Activated CD4-positive, alpha-beta T cell treated with anti-CD3 and anti-CD28 coated beads for 1 hour (primary cell): ENCODE measurements around the gene TM9SF2.
"Not testable (repeated sequence)": the region's sequence is repeated elsewhere in the genome, so short reads cannot be mapped to it uniquely, and the experiment has no call there.

ENCODE experiments used
- DNase-seq: peaks from one replicate; pipeline ENCODE4 v3.0.0-alpha.2; 2020

The TM9SF2 gene

GRCh38 chr13:99540530-99540929, 39.3 kb downstream of the TM9SF2 start:
- DNase-seq, result no peak

GRCh38 chr13:99542788-99543406, 41.6 kb downstream of the TM9SF2 start:
- no peak for DNase-seq

GRCh38 chr13:99545361-99545760, 44.1 kb downstream of the TM9SF2 start:
- no peak for DNase-seq

DNA sequence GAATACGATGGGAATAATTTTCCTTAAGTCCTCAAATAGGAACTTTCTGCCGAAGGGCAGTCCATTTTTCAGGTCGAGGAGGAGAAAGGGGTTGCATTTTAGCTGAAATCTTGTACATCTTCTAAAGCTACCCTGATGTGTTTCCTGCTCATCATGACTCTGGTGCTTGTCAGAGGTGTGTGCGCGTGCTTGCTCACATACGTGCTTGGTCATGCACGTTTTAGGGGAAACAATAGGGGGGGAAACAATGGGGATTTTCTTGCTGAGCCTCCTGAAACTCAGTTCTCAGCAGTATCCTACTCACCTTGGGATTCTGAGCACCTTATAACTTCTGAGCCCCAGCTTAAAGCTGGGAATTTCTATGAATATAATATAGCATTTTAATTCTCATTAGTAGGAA, 44.7 kb downstream of the TM9SF2 start:
- no peak for DNase-seq

- DNase-seq, result no peak
Measured at GRCh38 chr13:99546878-99547277, 45.6 kb downstream of the TM9SF2 start.

- DNase-seq, result no peak
Measured at GRCh38 chr13:99548448-99548847, 47.2 kb downstream of the TM9SF2 start.

DNA sequence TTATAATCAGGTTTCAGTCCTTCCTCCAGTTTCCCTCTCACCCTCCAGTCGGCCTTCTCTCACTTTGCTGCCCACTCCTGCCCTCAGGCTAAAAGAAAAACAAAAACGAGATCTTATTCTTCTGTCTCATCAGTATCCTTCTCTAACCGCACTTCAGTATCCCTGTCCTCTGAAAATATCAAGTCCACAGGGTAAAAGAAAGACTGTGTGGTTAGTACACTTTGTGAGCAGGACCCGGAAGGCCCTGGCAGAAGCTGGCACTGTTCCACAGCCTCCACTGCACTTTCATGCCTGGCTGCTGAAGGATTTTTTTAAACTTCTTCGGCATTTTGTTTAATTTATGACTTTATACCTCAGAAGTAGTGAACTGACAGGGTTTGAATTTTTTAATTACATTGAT, 51.8 kb downstream of the TM9SF2 start:
- no peak for DNase-seq

DNA sequence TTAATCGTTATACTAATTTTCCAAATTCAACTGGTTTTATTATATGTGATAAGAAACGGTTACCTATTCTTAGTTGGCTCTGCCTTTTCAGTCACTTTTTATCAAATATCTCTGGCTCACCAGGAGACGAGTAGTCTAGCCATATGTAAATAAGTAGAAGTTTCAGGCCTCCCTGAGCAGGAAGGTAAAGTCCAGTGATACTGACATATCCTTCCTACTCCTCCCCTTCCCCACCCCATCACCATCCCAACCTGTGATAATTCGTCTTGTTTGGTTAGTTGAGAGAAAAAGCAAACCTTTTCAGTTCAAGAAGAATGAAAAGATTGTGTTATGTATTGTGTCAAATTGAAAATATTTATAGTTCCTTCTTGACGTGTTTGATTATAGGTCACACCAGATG, 53.9 kb downstream of the TM9SF2 start:
- DNase-seq, result no peak

- no peak for DNase-seq
Measured at GRCh38 chr13:99556867-99557443, 55.7 kb downstream of the TM9SF2 start.

GRCh38 chr13:99558570-99559180, 57.4 kb downstream of the TM9SF2 start:
- no peak for DNase-seq

- DNase-seq, result no peak
Measured at GRCh38 chr13:99559560-99559959, 58.3 kb downstream of the TM9SF2 start.

DNA sequence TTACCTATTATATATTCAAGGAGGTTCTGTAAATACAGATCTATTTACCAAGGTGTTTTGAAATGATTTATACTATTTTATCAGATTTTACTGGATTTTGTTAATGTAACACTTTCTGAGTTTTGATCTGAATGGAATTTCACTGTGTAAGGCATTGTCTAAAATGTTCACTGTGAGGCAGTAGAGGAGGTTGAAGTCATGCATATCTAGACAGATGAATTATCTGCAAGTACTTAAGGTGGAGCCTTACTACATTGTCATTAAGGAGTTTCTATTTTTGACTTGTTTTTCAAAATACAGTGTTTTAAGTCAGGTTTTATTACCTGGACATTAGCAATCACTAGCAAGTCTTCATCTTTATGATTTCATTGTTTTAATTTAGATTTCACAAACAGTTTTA, 62.1 kb downstream of the TM9SF2 start:
- no peak for DNase-seq

DNA sequence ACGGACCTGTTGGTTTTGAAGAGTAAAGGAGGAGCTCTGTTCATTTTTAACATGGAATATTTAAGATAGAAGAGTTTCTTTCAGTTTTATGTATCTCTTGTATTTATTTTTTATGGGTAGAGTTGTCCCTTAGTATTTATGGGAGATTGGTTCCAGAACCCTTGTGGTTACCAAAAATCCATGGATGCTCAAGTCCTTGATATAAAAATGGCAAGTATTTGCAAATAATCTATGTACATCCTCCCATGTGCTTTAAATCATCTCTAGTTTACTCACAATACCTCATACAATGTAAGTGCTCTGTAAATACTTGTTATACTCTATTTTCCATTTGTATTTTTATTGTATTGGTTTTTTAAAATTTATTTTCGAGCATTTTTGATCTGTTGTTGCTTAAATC, 63.1 kb downstream of the TM9SF2 start:
- DNase-seq, result no peak

DNA sequence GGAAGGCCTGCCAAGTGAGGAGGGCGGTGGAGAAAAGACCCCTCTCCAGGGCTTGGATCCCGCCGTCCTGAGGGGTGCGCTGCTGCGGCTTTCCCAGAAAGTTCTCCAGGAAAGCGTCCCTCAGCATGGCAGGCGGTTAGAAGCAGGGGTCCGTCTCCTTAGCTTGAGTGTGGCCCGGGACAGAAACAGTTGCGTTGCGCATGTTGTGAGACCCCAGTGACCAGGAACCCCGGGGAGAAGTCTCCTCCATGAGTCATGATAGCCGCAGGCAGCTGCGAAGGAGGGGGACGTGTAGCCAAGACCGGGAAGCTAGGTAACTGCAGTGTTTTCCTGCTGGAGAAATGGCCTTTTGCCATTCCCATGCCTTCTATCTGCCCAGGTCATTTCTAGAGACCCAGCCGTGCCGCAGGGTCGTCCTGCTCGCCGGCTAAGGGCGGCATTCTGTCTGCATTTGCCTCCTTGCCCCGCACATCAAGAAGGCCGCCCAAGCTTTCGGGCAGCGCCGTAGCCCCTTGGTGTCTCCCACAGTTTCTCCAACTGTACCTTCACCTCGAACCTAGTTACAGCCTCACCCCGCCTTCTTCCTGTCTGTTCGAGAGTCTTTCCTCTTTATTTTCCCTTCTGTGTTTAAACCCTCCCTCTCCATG, 64.3 kb downstream of the TM9SF2 start:
- DNase-seq, result no peak

DNA sequence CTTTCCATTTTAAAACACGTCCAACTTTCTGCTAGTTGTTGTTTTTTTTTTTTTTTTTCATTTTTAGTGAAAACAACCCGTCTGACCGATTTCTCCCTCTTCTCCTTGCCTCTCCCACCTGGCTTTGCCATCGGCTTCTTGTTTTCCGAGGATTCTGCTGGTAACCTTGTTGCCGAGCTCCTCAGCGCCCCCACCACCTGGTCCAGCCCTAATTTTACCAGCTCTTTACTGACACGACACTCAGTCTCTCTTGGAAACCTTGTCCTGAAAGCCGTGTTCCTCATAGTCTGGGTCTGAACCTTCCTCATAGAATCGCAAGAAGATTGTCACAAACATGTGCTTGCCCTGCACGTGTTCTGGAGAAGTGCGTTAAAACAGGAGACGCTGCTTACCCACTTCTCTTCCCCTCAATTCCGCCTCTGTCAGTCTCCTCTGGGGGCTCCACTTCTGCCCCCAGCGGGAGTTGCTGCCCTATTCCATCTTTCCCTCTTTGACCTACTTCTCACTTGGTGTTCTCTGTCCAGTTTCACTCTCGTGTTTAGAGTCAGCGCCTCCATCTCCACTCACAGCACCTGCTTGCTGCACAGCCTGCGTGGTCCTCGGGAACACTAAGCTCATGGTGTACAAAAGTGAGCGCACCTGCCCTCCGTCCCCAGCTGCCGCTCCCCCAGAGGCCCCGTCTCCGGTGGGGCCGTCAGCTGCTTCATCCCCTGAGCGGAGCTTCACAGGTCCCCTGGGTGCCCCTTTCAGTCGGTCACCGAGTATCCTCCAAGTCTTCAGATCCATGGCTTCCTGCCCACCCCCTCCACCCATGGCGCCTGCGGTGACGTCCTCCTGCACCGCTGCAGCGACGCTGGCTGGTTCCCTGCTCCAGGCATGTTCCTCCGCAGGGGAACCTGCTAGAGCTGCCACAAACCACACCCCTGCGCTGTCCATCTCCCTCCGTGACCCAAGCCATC, 65.1 kb downstream of the TM9SF2 start:
- DNase-seq, result no peak

DNA sequence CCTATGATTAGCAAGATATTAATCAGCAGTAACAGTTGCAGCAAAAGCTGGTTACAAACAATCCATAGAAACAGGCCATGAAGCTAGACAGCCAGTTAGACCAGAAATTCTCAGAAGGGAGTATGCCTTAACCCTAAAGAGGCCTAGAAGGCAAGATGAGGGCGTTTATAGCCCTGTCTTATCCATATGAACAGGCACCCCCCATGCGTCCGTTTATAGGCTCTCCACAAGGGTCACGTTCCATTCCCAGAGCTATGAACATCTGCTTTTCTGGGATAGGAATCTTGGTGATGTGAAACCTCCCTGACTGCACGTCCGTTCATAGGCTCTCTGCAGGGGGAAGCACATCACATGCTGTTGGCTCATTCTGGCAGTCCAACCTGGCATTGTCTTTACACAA, 67.6 kb downstream of the TM9SF2 start:
- DNase-seq, result not testable (repeated sequence)

DNA sequence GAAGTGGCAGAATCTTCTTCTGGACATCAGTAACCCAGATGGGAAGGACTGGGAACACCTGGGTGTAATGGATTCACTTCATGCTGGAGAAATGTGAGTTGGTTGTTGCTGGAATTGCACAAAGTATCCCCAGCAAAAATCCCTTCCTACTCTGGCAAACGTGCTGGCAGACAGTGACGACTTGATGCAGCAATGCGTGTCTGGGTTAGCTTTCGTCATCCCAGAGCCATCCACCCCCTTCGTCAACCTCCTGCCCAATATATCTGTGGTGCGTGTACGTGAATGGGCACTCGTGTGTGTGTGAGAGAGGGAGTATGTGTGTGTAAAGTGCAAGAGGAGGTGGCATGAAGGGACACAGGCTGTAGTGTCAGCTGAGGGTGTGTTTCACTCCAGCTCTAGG, 70.9 kb downstream of the TM9SF2 start:
- DNase-seq, result no peak

- no peak for DNase-seq
Measured at GRCh38 chr13:99572921-99573320, 71.6 kb downstream of the TM9SF2 start.

DNA sequence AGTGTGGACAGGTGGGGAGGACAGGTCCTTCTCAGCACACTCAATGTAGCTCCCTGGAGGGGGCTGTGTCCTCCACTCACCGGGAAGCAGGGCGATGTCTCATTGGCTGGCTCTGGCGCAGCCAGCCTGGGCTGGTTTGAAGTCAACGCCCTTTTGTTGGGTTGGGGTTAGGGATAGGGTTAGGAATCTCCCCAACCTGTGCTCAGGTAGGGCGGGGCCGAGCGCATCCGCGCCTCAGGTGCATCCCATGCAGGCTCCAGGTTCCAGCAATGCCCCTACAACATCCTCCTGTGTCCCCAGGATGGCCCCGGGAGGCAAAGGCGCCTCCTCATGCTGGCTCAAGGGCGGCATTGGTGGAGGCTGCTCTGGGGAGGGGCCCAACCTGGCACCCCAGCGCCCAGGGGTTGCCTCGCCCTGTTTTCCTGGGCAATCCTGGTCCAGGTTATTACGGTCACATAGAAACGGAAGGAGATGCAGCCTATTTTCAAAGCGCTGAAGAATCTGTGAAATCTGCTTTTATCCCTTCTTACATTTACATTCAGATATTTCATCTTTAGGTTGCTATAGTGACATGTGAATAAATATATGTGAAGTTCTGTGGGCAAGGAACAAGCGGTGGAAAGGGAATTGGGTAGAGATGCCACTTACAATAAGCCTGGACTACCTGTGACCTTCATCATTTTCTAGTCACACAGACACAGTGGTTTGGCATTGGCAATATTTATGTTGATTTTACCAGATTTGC, 74.3 kb downstream of the TM9SF2 start:
- DNase-seq, result no peak

- DNase-seq, result no peak
Measured at GRCh38 chr13:99577934-99578917, 77.0 kb downstream of the TM9SF2 start.
